Ureter (tissue), 1 donor: ENCODE data around the gene ANKRD29. TPM values are rescaled to one million over a fixed set of nuclear protein-coding genes. Genes with fewer than 3 reads are reported as not detected.
"Not testable (repeated sequence)": the region's sequence is repeated elsewhere in the genome, so short reads cannot be mapped to it uniquely, and the experiment has no call there.

Experiments
- DNase-seq: peaks from one replicate; pipeline ENCODE4 v3.0.0-alpha.2; 2020; ENCODE audit warnings: low spot score
- total RNA-seq: library from RNA; stranded (reverse); gene quantifications from one replicate; pipeline ENCODE4 v1.2.4, GENCODE V29; 2023
- donor health status: DM: yes; HTN: yes; CAD: no.

The ANKRD29 gene
- total RNA-seq, 1 donor from 2014 or later: 8.0 TPM

DNA sequence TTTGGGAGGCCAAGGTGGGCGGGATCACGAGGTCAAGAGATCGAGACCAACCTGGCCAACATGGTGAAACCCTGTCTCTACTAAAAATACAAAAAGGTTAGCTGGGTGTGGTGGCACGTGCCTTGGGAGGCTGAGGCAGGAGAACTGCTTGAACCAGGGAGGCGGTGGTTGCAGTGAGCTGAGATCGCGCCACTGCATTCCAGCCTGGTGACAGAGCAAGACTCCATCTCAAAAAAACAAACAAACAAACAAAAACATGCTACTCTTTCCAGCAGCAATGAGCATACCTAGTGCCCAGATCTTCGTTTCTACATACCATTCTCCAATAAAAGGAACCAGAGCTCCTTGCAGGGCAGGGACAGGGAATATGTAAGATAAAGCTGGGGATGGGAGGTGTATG lies 105.2 kb downstream of the ANKRD29 start:
- not testable (repeated sequence) for DNase-seq

DNA sequence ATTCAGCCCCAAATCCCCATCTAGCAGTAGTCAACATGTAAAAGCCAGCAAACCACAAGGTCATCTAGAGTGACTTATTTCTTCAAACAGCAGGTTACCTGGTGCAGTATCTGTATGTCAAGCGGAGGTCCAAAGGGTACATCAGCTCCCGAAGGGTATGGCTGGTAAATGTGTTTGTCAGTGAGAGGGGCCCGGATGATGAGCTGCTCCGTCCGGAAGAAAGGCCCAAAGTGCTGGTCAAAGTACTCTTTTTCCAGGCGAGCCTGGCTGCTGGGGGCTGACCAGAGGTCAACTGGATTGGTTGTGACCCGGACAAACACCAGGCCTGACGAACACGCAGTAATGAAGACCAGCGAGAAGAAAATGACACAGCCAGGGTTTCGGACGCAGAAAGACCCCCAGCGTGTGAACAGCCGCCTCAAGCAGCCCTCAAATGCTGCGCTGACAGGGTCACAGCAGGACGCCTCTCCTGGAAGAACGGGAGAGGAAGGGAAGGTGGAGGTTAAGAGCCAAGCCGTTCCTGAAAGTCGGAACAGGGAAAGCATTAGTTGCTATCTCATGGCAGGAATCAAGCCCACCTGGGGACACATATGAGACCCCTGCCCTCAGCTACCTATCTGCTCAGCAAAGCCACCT lies 106.4 kb downstream of the ANKRD29 start:
- no peak for DNase-seq

DNA sequence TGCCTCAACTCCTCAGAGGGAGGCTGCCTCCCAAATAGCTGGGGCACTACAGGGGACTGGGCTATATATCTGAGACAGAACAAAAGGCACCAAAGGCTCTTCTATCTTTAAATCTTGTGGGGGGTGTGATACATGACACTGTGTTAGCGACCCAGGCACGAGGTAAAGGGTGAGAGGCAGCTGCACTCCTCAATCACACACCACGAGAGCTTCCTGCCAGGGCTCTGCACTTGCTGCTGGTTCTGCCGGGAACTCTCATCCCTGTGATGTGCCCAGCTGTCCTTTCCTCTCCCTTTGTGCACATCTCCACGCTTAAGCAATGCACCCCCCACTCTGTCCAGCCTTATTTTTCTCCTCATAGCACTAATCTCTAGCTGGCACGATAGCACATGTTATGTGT lies 108.8 kb downstream of the ANKRD29 start:
- no peak for DNase-seq

DNA sequence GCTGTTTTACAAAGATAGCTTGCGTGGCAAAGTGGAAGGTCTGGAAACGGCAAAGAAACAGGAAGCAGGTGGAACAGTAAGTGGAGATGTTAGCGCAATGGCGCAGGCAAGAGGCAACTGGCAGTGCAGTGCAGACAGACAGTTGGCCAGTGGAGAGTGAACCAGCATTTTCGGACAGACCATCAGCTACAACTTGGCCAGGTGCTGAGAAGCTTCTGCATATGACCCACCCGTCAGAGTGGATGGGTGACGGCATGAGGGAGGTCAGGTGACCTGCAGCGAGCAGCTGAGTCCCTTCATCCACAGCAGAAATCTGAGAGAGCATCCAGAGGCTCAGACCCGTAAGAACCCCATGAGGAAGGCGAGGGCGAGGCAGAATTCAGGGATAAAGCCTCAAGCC lies 110.2 kb downstream of the ANKRD29 start:
- DNase-seq: no peak

DNA sequence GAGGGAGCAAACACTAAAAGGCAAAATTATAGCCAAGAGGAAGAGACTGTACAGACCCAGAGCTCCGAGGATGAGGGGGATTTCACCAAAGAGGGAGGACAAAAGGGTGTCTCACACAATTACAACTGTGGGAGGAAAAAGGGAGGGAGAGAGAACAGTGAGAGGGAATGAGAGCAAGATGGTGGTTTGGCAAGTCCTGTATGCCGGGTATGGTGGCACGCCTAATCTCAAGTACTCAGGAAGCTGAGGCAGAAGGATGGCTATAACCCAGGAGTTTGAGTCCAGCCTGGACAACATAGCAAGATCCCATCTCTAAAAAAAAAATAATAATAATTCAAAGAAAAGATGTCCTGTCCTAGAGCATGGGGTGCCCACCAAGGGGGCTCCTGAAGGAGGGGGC lies 110.7 kb downstream of the ANKRD29 start:
- no peak for DNase-seq

DNA sequence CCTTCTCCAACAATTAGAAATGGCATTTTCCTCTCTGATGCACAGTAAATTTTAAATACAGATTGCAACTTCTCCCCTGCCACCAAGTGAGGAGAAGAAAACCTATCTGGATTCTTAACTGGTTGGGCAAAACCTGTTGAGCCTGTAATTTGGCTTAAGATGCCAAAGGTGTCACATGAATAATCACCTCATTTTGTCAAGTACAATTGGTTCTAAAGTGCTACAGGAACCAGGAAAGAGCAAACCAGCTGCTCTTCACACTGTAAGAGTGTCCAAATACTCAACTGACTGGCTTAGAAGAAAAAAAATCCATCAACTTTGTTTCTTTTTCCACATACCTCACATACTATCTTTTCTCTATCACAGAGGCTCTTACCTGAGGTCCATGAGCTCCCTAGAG lies 111.8 kb downstream of the ANKRD29 start:
- DNase-seq: no peak

Other genes with a start within 250 kb of the ANKRD29 start
- 73.4 TPM for gene RIOK3, start 209.6 kb downstream of the ANKRD29 start, total RNA-seq
- 27.5 TPM for gene RMC1, start 159.4 kb downstream of the ANKRD29 start, total RNA-seq
- 42.0 TPM for gene NPC1, start 76.4 kb downstream of the ANKRD29 start, total RNA-seq
- 28.7 TPM for gene LAMA3, start 26.5 kb upstream of the ANKRD29 start, total RNA-seq